HL-60 (cell line): ENCODE data around the gene HK1.

ENCODE experiments used
- POLR2AphosphoS5 ChIP-seq: IDR thresholded peaks from 2 replicates; pipeline ENCODE4 v1.6.1; 2012; ENCODE audit warnings: low read depth
- SPI1 ChIP-seq: IDR thresholded peaks from 2 replicates; pipeline ENCODE4 v1.6.1; 2012; ENCODE audit warnings: low read depth, mild to moderate bottlenecking, borderline replicate concordance
- TF ChIP-seq, protein P1 (sequence below): IDR thresholded peaks from one replicate; pipeline ENCODE4 v1.5.1; 2011; ENCODE audit warnings: low read length, control low read depth, inconsistent platforms; ENCODE audit not compliant: insufficient read depth
- TF ChIP-seq, protein P2 (sequence below): IDR thresholded peaks from 2 replicates; pipeline ENCODE4 v1.6.1; 2012; ENCODE audit warnings: low read depth; ENCODE audit not compliant: insufficient replicate concordance

DNA sequence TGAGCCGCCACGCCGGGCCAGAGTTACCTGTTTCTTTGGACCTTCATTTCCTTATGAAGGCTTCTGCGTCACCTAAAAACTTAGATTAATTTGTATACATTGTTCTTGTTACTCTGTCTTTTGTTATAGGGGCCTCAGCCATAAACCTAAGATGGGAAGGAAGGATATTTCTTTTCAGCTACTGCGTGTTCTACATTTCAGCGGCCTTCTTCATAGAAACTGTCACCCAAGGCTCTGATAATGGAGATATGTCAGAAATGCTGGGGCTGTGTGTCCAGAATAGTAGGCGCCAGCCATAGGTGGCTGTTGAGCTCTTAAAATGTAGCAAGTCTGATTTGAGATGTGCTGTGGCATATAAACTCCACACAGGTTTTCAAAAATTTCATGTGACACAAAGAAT, 52.9 kb downstream of the HK1 start:
- TF ChIP-seq, protein P1, sequence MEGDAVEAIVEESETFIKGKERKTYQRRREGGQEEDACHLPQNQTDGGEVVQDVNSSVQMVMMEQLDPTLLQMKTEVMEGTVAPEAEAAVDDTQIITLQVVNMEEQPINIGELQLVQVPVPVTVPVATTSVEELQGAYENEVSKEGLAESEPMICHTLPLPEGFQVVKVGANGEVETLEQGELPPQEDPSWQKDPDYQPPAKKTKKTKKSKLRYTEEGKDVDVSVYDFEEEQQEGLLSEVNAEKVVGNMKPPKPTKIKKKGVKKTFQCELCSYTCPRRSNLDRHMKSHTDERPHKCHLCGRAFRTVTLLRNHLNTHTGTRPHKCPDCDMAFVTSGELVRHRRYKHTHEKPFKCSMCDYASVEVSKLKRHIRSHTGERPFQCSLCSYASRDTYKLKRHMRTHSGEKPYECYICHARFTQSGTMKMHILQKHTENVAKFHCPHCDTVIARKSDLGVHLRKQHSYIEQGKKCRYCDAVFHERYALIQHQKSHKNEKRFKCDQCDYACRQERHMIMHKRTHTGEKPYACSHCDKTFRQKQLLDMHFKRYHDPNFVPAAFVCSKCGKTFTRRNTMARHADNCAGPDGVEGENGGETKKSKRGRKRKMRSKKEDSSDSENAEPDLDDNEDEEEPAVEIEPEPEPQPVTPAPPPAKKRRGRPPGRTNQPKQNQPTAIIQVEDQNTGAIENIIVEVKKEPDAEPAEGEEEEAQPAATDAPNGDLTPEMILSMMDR = no peak
- no peak for TF ChIP-seq POLR2AphosphoS5
- TF ChIP-seq, protein P2, sequence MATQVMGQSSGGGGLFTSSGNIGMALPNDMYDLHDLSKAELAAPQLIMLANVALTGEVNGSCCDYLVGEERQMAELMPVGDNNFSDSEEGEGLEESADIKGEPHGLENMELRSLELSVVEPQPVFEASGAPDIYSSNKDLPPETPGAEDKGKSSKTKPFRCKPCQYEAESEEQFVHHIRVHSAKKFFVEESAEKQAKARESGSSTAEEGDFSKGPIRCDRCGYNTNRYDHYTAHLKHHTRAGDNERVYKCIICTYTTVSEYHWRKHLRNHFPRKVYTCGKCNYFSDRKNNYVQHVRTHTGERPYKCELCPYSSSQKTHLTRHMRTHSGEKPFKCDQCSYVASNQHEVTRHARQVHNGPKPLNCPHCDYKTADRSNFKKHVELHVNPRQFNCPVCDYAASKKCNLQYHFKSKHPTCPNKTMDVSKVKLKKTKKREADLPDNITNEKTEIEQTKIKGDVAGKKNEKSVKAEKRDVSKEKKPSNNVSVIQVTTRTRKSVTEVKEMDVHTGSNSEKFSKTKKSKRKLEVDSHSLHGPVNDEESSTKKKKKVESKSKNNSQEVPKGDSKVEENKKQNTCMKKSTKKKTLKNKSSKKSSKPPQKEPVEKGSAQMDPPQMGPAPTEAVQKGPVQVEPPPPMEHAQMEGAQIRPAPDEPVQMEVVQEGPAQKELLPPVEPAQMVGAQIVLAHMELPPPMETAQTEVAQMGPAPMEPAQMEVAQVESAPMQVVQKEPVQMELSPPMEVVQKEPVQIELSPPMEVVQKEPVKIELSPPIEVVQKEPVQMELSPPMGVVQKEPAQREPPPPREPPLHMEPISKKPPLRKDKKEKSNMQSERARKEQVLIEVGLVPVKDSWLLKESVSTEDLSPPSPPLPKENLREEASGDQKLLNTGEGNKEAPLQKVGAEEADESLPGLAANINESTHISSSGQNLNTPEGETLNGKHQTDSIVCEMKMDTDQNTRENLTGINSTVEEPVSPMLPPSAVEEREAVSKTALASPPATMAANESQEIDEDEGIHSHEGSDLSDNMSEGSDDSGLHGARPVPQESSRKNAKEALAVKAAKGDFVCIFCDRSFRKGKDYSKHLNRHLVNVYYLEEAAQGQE = no peak
- no peak for TF ChIP-seq SPI1
